ENCODE results near the gene LEKR1.
A peak's percentile ranks its signal among the peaks of the same experiment; 100 is the strongest.
"Not testable (repeated sequence)": the region's sequence is repeated elsewhere in the genome, so short reads cannot be mapped to it uniquely, and the experiment has no call there.

LEKR1 gene

DNA sequence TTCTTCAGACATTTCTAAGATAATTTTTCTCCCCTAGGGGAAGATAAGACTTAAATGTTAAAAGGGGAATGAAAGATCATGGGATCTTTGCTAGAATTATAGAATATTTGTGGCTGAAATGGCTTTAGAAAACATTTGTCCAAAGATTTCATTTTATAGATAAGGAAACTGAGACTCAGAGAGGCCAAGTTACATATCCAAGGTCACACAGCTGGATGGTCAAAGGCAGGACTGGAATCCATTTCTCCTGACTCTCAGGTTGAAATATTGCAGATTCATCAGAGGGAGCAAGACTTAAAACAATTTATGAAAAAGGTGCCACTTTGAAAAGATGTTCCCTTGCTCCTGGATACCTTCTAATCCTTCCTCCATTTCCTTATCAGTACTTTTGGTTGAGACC, 19.5 kb upstream of the LEKR1 start:
- DNase-seq (ENCODE audit: low spot score) = no peak

DNA sequence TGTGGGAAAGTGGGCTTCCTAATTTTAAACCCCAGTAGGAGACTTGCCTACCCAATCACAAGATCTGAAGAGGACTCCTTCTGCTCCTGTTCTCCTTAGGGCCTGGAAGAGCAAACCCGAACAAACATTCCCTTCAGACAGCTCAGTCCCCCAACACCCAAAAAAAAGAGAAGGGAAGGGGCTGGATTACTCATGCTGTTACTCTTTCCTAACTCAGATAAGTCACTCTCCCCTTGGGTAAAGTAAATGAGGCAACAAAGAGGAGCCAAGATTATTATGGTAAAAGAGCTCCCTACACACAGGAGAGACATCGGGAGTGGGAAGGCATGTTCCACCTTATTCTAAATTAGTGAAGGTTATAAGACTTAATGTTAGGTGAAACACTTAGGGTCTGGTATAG, 18.1 kb upstream of the LEKR1 start:
- no peak for DNase-seq (ENCODE audit: low spot score)

DNA sequence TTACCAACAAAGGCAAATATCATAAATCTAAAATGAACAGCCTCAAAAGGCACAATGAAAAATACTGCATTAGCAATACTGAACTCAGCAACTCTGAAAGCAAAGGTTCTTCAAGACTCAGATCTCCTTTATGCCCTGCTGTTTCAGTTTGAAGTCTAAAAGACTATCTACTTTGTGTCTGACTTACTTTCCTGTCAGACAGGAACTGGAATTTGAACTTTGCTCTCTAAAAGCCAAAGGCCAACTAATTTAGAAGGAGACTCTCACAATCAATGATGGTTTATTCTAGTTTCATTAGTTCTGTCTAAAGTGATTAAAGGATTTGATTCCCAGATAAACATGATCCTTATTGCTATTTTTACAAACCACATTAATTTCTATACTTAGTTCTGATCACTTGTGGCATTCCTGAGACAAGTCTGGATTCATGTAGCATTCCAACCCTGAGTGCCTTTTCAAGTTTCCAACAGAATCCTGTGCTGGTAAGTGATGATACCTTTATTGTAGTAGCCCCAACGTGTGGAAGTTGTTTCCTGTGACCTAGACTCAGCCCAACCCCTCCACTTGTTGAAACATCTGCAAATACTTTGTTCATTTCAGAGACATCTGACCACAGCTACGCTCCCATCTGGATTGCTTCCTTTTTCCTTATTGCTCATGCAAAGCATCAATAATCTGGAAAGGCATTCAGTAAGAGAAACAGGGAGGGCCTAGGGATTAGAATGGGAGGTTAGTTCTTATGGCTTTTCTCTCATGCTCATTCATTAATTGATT, 14.9 kb upstream of the LEKR1 start:
- DNase-seq (ENCODE audit: low spot score) = peak; percentile 75

DNA sequence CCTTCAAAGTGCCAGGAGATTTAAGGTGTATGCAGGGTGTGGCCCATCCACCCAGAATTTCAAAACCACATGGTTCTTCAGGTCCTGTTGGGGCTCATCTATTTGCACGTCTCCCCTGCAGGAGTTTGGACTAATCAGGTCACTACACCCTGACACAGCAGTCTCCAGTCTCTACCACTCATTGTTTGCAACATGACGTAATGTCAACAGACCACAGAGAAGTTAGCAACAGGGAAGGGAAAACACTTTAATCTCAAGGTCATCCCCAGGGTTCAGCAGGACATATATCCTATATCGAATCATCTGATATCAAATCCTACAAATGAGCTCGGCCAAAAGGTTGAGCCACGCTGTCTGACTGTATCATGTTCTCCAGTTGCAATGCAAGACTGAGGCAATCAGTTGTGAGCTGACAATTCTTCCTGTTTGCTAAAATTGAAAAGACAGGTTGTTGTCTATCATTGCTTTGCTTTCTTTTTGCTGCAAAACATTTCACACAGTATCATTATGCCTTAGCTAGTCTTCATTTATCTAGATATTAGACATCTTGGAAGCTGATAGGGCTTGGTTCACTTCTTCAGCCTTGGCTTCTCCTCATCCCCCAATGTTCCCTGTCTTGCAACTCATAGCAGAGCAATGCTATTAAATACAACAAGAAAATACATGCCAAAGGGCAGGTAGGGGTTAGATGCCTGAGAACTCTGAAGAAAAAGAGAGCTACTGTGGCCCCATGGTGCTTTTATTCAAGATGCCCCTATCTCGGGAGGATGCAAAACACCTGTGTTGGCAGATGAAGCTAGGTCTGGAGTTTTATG, 13.4 kb upstream of the LEKR1 start:
- DNase-seq (ENCODE audit: low spot score) = peak; percentile 29

DNA sequence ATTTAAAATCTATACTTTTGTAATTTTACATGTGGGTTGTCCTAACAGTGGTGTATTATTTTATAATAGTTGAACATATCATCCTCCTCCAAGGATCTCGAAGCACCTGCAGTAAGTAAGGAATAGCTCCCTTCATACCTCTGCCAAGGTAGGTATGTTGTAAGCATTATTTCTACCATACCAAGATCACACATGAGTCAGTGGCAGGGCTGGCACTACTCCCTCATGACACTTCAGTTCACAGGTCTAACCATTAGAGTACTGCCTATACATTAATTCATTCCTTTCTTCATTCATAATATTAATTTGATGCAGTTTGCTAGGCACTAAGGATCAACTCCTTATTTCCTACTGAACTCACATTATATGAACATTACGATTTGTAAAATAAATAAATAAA, 11.9 kb upstream of the LEKR1 start:
- DNase-seq (ENCODE audit: low spot score) = no peak

DNA sequence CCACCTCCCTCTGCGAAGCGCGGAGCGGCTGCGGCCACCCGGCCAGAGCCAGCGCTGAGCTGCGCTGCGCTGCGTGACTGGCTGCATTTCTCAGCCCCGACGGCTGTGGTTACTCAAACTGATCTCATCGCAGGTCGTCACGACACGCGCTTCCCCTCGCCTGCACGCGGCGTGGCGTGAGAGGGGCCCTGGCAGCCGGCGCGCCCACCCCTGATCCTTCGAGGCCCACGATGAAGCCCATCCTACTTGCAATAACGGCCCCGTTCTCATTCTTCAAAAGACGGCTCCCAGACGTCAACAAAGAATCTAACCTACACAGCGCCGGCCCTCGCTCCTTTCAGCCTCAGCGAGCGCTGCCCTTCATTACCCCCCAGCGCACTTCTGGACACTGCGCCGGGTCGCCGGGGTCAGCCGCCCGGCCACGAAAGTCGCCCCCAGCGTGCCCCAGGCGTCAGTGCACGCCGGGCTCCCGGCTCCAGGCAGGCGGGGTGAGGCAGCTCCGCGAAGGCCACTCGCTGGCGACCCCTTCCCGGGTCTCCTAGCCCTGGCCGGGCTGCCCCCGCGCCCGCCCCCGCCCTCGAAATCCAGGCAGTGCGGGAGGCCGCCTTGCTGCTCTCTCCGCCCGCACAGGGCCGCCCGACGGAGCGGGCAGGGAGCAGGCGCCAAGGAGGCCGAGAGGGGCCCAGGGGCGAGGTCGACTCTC, 9.9 kb upstream of the LEKR1 start:
- DNase-seq (ENCODE audit: low spot score) = peak; percentile 64

DNA sequence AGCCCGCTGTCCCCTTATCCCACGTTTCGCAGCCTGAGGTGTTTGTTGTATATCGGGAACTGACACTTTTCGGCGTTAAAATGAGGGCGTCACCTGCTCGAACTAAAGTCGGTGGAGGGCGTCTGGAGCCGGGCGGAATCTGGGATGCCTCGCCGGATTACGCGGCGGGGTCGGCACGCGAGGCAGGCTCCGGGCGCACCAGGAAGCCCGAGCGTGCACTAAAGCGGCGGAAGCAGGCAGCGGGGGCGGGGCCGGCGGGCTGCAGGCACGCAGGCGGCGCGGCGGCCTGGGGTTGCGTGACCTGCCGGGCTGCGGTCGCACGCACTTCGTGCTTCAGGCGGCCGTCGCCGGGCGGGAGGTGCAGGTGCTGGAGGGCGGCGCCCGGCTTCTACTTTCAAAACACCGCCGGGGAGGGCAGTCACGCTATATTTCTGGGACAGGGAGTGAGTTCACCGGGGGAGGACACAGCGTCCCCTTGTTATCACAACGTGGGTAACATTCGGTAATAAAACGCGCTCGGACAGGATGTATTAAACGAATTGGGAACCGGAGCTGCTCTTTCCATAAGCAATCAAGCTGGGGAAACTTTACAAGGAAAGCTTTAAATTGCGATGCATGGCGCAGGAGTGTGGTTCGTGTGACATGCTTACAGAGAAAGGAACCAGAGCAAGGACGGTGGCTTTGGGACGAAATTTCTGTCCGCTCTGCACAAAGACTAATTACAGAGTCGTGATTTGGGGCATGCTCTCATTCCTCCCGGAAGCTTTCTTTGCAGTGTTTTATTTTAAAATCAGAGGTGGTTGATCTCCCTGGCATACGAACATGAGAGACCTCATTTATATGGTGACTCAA, 9.1 kb upstream of the LEKR1 start:
- DNase-seq (ENCODE audit: low spot score) = peak; percentile 76

DNA sequence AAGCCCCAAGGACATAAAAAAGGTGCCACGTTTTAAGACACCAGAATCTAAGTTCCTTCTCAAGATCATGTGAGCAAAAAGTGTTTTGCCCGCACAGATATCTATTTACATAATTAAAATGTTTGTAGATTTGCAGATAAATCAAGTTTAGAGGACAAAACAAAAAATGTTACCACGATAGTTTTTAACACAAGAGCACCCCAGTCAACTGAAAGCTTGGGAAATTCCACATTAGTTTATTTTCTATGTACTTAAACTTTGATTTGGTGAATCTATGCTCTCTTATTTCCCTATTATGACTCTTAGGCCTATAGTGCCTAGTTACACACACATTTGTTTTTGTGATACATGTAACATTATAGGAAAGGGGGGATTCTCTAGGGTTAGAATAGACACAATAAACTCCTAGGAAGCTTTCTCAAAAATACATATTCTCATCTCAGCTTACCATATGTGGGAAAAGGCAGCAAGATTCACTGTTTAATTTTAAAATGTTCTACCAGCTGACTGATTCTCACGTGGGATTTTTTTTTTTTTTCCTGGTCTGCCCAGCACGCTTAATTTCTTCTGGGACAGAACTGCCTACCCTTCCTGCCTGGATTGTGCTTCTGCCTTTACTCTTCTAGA, 8.4 kb upstream of the LEKR1 start:
- DNase-seq (ENCODE audit: low spot score) = no peak

DNA sequence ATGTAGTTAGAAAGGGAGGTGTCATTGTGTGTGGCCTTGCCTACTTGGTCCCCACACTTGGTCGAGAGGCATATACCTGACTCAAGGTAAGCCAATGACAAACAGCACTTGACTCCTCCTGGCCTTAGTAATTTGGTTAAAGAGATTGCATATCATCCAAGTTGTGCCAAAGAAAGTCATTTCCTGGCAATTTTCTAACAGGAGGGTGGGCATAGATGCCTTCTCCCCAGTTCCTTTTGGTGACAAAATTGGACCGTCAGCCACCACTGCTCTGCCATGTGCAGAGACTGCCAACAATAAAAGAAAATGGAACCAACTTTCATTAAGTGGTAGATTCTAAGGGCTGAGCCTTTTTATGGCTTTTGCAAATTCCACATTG, 7.9 kb upstream of the LEKR1 start:
- DNase-seq (ENCODE audit: low spot score) = no peak

DNA sequence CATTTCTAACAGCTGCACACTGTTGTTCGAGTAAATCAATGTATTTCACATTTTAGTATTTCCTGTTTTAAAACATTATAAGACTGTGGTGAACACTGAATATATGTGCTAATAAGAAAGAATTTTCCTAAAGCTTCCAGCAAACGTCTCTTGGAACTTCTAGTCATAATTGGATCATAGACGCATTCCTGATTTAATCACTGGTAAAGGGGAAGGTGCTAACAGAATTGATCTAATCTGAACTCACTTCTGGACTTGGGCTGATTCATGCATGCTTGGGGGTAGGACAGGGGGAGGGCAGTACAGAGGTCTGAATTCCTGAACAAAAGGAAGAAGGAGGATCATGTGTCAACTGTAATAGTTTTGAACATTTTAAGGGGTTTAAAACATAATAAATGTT, 7.3 kb upstream of the LEKR1 start:
- DNase-seq (ENCODE audit: low spot score) = peak; percentile 61

DNA sequence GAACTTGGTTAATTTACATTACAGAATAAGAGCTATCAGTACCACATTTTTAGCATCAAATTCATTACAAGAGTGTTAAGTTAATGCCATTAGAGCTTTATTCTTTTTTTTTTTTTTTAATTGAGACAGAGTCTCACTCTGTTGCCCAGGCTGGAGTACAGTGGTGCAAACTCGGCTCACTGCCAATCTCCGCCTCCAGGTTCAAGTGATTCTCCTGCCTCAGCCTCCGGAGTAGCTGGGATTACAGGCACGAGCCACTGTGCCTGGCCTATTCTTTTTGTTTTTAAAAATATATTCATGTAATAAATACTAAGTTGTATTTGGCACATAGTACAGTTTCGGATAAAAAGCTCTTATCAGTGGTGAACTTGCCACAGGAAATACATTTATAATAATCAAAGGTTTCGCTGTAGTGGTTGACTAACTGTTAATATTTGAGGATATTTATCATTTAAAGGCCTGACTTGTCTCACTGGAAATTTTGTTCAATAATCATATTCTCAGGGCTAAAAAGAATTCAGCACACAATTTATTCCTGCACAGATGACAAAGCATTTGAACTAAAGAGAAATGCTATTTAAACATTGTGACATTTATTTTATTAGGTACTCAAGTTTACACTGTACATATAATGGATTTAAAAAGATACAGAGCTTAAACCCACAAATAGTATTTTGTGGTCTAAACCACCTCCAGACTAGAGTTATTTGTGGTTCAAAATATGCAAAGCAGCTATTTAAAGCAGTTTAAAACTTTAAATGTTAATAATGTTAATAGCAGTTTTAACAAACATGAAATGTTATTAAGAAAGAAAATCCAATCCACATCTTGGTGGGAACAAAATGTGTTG, 6.1 kb upstream of the LEKR1 start:
- no peak for DNase-seq (ENCODE audit: low spot score)

DNA sequence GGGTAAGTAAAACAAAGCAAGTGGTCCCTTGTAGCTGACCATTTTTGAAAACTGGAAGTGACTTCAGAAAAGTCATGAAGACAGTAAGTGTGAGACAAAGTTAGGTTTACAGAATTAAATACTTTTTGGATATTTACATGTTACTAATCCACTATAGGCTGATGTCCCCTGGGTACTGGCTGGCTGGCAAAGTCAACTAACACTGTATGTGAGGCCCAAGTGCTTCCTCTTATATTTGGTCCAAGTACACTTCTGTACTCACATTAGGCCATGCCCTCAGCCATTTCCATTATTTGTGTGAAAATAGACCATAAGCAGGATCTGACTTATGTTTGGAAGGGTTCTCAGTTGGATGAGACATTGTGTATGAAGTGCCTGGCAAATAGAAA, 5.5 kb upstream of the LEKR1 start:
- no peak for DNase-seq (ENCODE audit: low spot score)

DNA sequence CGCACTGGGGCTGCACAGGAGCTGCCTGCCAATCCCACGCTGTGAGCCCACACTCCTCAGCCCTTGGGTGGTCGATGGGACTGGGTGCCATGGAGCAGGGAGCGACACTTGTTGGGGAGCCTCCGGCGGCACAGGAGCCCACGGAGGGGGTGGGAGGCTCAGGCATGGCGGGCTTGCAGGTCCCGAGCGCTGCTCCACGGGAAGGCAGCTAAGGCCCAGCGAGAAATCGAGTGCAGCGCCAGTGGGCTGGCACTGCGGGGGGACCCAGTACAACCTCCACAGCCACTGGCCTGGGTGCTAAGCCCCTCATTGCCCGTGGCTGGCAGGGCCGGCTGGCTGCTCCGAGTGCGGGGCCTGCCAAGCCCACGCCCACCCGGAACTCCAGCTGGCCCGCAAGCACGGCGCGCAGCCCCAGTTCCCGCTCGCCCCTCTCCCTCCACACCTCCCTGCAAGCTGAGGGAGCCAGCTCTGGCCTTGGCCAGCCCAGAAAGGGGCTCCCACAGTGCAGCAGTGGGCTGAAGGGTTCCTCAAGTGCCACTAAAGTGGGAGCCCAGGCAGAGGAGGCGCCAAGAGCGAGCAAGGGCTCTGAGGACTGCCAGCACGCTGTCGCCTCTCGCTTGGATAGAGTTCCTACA, 3.4 kb upstream of the LEKR1 start:
- DNase-seq (ENCODE audit: low spot score) = not testable (repeated sequence)

DNA sequence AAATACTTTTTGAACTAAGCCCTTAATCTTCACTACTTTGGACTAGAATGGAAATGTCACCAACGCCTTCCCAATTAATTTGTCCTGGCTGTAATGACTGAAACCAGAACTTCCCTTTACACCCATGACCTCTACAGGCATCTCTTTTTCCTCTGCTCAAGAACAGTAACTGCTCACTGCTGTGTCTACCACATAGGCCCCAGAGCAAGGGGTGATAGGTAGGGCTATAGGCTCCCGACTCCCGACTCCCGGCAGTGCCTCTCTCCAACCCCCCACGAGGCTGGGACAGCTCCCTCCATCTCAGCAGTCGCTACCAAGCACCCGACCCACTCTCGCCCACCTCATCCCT, 384 bp upstream of the LEKR1 start:
- DNase-seq (ENCODE audit: low spot score) = no peak

DNA sequence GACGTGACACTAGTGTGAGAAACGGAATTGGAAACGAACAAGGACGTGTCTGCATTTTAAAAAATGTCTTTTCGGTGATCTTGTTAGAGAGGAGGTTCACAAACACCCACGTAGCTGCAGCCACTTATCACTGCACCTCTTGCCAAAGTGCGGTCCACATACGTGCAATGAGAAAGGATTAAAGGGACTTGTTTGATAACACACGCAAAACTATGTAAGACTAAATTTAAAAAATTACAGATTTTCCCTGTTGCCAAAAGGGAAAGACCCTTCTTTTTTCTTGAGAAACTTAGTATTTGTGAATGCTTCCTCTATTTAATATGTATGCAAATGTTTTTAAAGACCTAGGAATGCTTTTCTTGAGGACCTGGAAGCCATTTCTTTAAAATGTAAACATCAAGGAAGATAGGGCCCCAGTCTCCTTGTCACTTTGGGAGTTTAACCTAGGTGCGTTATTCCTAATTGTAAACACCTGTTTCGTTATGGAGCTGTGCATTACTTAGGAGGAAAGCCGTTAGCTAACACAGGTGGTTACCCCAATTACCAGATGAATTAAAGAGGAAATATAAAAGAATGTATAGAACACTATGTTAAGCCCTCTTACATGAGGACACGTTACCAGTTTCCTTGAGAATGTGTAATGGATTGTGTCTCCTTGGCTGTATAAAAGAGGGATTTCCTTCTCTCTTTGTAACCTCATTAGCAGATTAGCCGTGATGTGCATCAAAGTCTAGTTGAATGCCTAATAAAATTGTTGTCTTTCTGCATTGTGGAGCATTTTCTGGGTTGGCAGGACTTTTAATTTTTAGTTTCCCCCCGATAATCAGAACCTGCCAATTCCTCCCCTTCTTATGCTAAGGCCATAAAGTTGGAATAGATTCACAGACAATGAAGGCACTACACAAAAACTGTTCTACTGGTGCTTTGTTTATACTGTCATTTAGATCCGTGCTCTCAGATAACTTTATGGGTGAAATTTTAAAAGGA, 1.0 kb downstream of the LEKR1 start:
- no peak for DNase-seq (ENCODE audit: low spot score)

DNA sequence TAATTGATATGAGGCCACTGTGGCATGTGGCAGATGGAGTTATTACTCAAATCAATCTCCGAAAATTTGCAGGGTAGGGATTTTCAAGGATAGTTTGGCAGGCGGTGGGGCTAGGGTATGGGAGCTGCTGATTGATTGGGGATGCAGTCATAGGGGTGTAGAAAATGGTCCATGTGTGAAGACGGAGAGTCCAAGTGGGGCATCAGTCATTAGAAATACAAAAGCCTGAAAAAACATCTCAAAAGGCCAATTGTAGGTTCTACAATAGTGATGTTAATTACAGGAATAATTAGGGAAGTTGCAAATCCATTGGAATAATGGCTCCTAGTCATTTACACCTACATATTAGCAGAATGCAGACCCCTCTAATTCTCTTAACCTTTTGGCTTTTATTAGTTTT, 4.9 kb downstream of the LEKR1 start:
- DNase-seq (ENCODE audit: low spot score) = no peak

DNA sequence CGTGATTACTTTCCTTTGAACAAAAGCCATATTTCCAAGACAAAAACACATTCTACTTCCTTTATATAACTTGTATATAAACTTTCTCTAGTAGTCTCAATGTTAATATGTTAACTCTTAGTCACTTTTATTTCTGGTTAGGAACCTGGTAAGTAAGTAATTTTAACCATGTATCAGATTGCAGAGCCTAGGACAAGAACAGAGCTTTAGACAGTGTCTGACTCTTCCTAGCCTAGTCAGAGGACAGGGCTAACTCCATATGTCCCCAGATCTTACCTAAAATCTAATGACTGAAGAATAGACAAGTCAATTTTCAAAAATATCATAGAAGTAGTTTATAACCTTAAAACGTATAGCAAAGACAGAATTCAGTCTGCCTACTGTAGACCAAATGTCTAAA, 8.3 kb downstream of the LEKR1 start:
- DNase-seq (ENCODE audit: low spot score) = no peak

DNA sequence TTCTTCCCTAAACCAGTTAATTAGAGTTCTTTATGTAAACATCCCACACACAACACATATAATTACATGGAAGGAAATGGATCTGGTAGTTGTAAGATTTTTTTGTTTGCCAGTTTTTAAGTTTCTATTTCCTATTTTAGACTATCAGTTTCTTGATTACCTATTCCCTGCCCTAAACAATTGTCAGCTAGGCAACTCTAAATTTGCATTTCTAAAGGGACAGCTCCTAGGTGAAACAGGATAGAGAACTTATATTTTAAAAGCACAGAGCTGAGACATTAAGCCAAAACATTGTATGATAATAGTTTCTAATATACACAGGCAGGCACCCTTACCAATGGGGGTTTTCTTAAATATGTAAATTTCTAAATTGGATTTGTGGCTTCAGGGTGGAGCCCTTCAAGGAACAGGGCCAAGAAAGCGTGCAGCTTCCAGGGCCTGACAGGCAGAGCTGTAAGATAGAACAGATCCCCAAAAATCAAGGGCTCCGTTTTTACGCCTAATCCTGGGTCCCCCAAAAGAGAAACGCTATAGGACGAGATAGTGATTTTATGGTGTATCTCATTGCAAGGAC, 8.9 kb downstream of the LEKR1 start:
- no peak for DNase-seq (ENCODE audit: low spot score)

DNA sequence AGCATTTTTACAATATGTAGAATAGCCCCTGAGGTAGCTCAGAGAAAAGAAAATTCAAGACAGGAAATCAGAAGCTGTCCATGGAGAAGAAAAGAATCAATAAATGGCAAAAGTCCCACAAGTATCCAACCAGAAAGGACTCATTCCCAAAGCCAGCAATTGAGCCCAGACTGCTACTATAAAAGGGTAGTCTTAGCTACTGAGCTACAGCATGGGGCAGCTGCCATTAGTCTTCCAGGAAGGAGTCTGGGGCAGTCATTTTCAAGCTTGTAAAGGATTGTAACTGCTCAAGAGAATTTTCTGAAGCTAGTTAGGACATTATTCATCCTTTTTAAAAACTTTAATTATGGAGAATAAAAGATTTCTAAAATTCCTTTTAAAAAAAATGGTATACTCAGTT, 10.5 kb downstream of the LEKR1 start:
- no peak for DNase-seq (ENCODE audit: low spot score)
